HEK293 (cell line): ENCODE data around the gene LMNTD2.

Source experiments
- ELK4 ChIP-seq: IDR thresholded peaks from 2 replicates; pipeline ENCODE4 v1.6.1; 2011; ENCODE audit warnings: mild to moderate bottlenecking, low read depth, low read length, borderline replicate concordance
- GFI1B ChIP-seq: fragments of 450-650 bp; formaldehyde crosslinking; IDR thresholded peaks from 2 replicates; pipeline ENCODE4 v1.5.1; 2016; ENCODE audit warnings: missing biosample characterization, missing genetic modification characterization
- HIC1 ChIP-seq: fragments of 450-650 bp; formaldehyde crosslinking; IDR thresholded peaks from 2 replicates; pipeline ENCODE4 v1.5.1; 2016; ENCODE audit warnings: missing biosample characterization, missing genetic modification characterization
- KLF10 ChIP-seq: fragments of 450-650 bp; IDR thresholded peaks from 2 replicates; pipeline ENCODE4 v1.5.1; 2018; ENCODE audit warnings: missing biosample characterization, mild to moderate bottlenecking, missing genetic modification characterization
- PATZ1 ChIP-seq: fragments of 450-650 bp; formaldehyde crosslinking; IDR thresholded peaks from 2 replicates; pipeline ENCODE4 v1.5.1; 2016; ENCODE audit warnings: missing biosample characterization, missing genetic modification characterization
- PBX3 ChIP-seq: sonication (generic); formaldehyde crosslinking; IDR thresholded peaks from 2 replicates; pipeline ENCODE4 v1.8.1; 2022; ENCODE audit warnings: mild to moderate bottlenecking, moderate library complexity, missing genetic modification reagents
- REPIN1 ChIP-seq: fragments of 450-650 bp; formaldehyde crosslinking; IDR thresholded peaks from 2 replicates; pipeline ENCODE4 v1.5.1; 2017; ENCODE audit warnings: missing biosample characterization, missing genetic modification characterization, low read depth
- SP2 ChIP-seq: fragments of 450-650 bp; formaldehyde crosslinking; IDR thresholded peaks from 2 replicates; pipeline ENCODE4 v1.5.1; 2016; ENCODE audit warnings: missing biosample characterization, missing genetic modification characterization
- ZBTB20 ChIP-seq: fragments of 450-650 bp; formaldehyde crosslinking; IDR thresholded peaks from 2 replicates; pipeline ENCODE4 v1.5.1; 2016; ENCODE audit warnings: missing biosample characterization, missing genetic modification characterization
- ZBTB21 ChIP-seq: fragments of 450-650 bp; formaldehyde crosslinking; IDR thresholded peaks from 2 replicates; pipeline ENCODE4 v1.5.1; 2017; ENCODE audit warnings: missing biosample characterization, missing genetic modification characterization
- ZBTB7A ChIP-seq: fragments of 450-650 bp; formaldehyde crosslinking; IDR thresholded peaks from 2 replicates; pipeline ENCODE4 v1.5.1; 2016; ENCODE audit warnings: low read depth, missing biosample characterization, missing genetic modification characterization
- ZBTB8A ChIP-seq: fragments of 450-650 bp; formaldehyde crosslinking; IDR thresholded peaks from 2 replicates; pipeline ENCODE4 v1.5.1; 2016; ENCODE audit warnings: missing biosample characterization, missing genetic modification characterization
- ZEB2 ChIP-seq: fragments of 450-650 bp; formaldehyde crosslinking; IDR thresholded peaks from 2 replicates; pipeline ENCODE4 v1.5.1; 2016; ENCODE audit warnings: missing biosample characterization, missing genetic modification characterization
- ZNF2 ChIP-seq: fragments of 450-650 bp; formaldehyde crosslinking; IDR thresholded peaks from 2 replicates; pipeline ENCODE4 v1.5.1; 2016; ENCODE audit warnings: missing biosample characterization, missing genetic modification characterization
- ZNF335 ChIP-seq: fragments of 450-650 bp; formaldehyde crosslinking; conservative IDR thresholded peaks from 2 replicates; pipeline ENCODE4 v1.5.1; 2016; ENCODE audit warnings: missing biosample characterization, missing genetic modification characterization
- ZNF341 ChIP-seq: fragments of 450-650 bp; formaldehyde crosslinking; IDR thresholded peaks from 2 replicates; pipeline ENCODE4; 2016; ENCODE audit warnings: low read depth, missing biosample characterization, missing genetic modification characterization
- ZNF366 ChIP-seq: fragments of 450-650 bp; formaldehyde crosslinking; conservative IDR thresholded peaks from 2 replicates; pipeline ENCODE4 v1.5.1; 2016; ENCODE audit warnings: missing biosample characterization, missing genetic modification characterization
- ZNF449 ChIP-seq: fragments of 450-650 bp; formaldehyde crosslinking; IDR thresholded peaks from 2 replicates; pipeline ENCODE4 v1.5.1; 2017; ENCODE audit warnings: missing biosample characterization, mild to moderate bottlenecking, missing genetic modification characterization, moderate library complexity
- ZNF518A ChIP-seq: fragments of 450-650 bp; formaldehyde crosslinking; conservative IDR thresholded peaks from 2 replicates; pipeline ENCODE4 v1.5.1; 2016; ENCODE audit warnings: low read depth, missing biosample characterization, missing genetic modification characterization
- ZNF521 ChIP-seq: fragments of 450-650 bp; formaldehyde crosslinking; IDR thresholded peaks from 2 replicates; pipeline ENCODE4 v1.5.1; 2017; ENCODE audit warnings: missing biosample characterization, mild to moderate bottlenecking, missing genetic modification characterization
- ZNF561 ChIP-seq: fragments of 450-650 bp; IDR thresholded peaks from 2 replicates; pipeline ENCODE4 v1.5.1; 2018; ENCODE audit warnings: missing biosample characterization, missing genetic modification characterization, borderline replicate concordance
- ZNF580 ChIP-seq: fragments of 450-650 bp; formaldehyde crosslinking; IDR thresholded peaks from 2 replicates; pipeline ENCODE4 v1.5.1; 2016; ENCODE audit warnings: missing biosample characterization, missing genetic modification characterization
- ZNF596 ChIP-seq: fragments of 450-650 bp; IDR thresholded peaks from 2 replicates; pipeline ENCODE4 v1.5.0; 2018; ENCODE audit warnings: missing biosample characterization, mild to moderate bottlenecking, missing genetic modification characterization, moderate library complexity
- ZNF629 ChIP-seq: fragments of 450-650 bp; formaldehyde crosslinking; IDR thresholded peaks from 2 replicates; pipeline ENCODE4 v1.5.1; 2017; ENCODE audit warnings: missing biosample characterization, missing genetic modification characterization
- ZNF660 ChIP-seq: fragments of 450-650 bp; IDR thresholded peaks from 2 replicates; pipeline ENCODE4 v1.5.1; 2018; ENCODE audit warnings: missing biosample characterization, mild to moderate bottlenecking, missing genetic modification characterization

The LMNTD2 gene

GRCh38 chr11:506238-506994 is 54.1 kb downstream of the LMNTD2 start (continued):
- peak; percentile 38; the same call in 1 of the 2 replicates for TF ChIP-seq ELK4
- peak; percentile 31; the same call in 1 of the 2 replicates for TF ChIP-seq ZNF561 (tag by site-specific recombination)
- TF ChIP-seq PBX3 (CRISPR knock-in tag), result 0 out of 2 replicates have a peak, but pooled peaks have one; percentile 31
- TF ChIP-seq ZEB2 (tag by site-specific recombination), result peak; percentile 71
- no peak for TF ChIP-seq ZNF521 (tag by site-specific recombination)
- TF ChIP-seq PATZ1 (tag by site-specific recombination), result peak; percentile 48; the same call in 1 of the 2 replicates
- 0 out of 2 replicates have a peak, but pooled peaks have one; percentile 46 for TF ChIP-seq ZBTB7A
- 0 out of 2 replicates have a peak, but pooled peaks have one; percentile 51 for TF ChIP-seq ZBTB21 (tag by site-specific recombination)
- TF ChIP-seq ZBTB8A (tag by site-specific recombination), result peak; percentile 47; the same call in 1 of the 2 replicates
- TF ChIP-seq ZNF596, result no peak
- TF ChIP-seq HIC1 (tag by site-specific recombination), result peak; percentile 32; the same call in 1 of the 2 replicates
- peak; percentile 31; the same call in 1 of the 2 replicates for TF ChIP-seq ZNF2 (tag by site-specific recombination)
- 0 out of 2 replicates have a peak, but pooled peaks have one; percentile 22 for TF ChIP-seq ZNF660 (tag by site-specific recombination)
- TF ChIP-seq ZNF580 (tag by site-specific recombination), result peak; percentile 89
- peak; percentile 83 for TF ChIP-seq ZNF335
- TF ChIP-seq ZNF629, result peak; percentile 84
- TF ChIP-seq ZNF518A (tag by site-specific recombination), result peak; percentile 15; the same call in 1 of the 2 replicates
- TF ChIP-seq SP2 (tag by site-specific recombination), result peak; percentile 75
- no peak for TF ChIP-seq REPIN1
- no peak for TF ChIP-seq ZNF449 (tag by site-specific recombination)
- TF ChIP-seq ZNF341 (tag by site-specific recombination), result peak; percentile 99
- TF ChIP-seq KLF10 (tag by site-specific recombination), result peak; percentile 63
- TF ChIP-seq ZBTB20 (tag by site-specific recombination), result peak; percentile 82
- TF ChIP-seq ZNF366 (tag by site-specific recombination), result no peak
- TF ChIP-seq GFI1B (tag by site-specific recombination), result no peak
